ENCODE data around the gene GRIK5. TPM values are rescaled to one million over a fixed set of nuclear protein-coding genes. Genes with fewer than 3 reads are reported as not detected.

Gene GRIK5
- total RNA-seq, 2 experiments from 2014 or later, result 0.63 to 0.95 TPM

DNA sequence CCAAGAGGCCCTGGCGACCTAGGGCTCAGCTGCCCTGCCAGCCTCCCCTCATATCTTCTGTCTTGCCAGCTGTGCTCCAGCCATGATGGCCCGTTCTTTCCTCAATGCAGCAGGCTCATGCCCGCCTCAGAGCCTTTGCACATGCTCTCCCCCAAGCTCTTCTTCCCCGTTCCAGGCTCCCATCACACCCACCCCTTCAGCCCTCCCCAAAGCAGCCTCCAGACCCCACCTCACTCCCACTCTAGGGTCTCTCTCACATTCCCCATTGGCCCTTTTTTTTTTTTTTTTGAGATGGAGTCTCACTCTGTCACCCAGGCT, 46.1 kb downstream of the GRIK5 start:
- no peaks in the 10 kb centered on the region for H3K9me3 Mint-ChIP-seq
- ChIA-PET POLR2A (no interaction called here), CTCF (interaction anchor here (1.0 to 2.5 kb wide), 4 partner anchors 9 to 23 kb away, joined by 3 to 11 read pairs (median 4); no protein-coding TSS in a partner anchor)
- ATAC-seq (no peak), DNase-seq (no peak)
- H3K36me3 Mint-ChIP-seq (ENCODE audit: low read depth), result no peaks in the 10 kb centered on the region
- intact Hi-C loops (cut with micrococcal nuclease), result no loop called here
- H3K27me3 Mint-ChIP-seq, result peaks cover 4% of the 10 kb centered on the region
- H3K4me1 Mint-ChIP-seq (ENCODE audit: low read depth), result peaks cover 6% of the 10 kb centered on the region
- H3K4me3 Mint-ChIP-seq, result no peak overlapping the region
- TF ChIP-seq, protein P1, sequence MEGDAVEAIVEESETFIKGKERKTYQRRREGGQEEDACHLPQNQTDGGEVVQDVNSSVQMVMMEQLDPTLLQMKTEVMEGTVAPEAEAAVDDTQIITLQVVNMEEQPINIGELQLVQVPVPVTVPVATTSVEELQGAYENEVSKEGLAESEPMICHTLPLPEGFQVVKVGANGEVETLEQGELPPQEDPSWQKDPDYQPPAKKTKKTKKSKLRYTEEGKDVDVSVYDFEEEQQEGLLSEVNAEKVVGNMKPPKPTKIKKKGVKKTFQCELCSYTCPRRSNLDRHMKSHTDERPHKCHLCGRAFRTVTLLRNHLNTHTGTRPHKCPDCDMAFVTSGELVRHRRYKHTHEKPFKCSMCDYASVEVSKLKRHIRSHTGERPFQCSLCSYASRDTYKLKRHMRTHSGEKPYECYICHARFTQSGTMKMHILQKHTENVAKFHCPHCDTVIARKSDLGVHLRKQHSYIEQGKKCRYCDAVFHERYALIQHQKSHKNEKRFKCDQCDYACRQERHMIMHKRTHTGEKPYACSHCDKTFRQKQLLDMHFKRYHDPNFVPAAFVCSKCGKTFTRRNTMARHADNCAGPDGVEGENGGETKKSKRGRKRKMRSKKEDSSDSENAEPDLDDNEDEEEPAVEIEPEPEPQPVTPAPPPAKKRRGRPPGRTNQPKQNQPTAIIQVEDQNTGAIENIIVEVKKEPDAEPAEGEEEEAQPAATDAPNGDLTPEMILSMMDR (IDR thresholded peaks at IDR 0.05), result no peak
- no peak overlapping the region for H3K27ac Mint-ChIP-seq

GRCh38 chr19:42023121-42023942, 46.7 kb downstream of the GRIK5 start:
- ChIA-PET CTCF (interaction anchor here (1.0 to 2.5 kb wide), 4 partner anchors 9 to 23 kb away, joined by 3 to 11 read pairs (median 4); no protein-coding TSS in a partner anchor), POLR2A (no interaction called here)
- TF ChIP-seq, protein P1 (IDR thresholded peaks at IDR 0.05), result peak; percentile 45
- Mint-ChIP-seq H3K36me3 (ENCODE audit: low read depth) (no peaks in the 10 kb centered on the region), H3K9me3 (no peaks in the 10 kb centered on the region), H3K27ac (no peak overlapping the region), H3K4me1 (ENCODE audit: low read depth) (peaks cover 6% of the 10 kb centered on the region), H3K4me3 (no peak overlapping the region), H3K27me3 (peaks cover 4% of the 10 kb centered on the region)
- ATAC-seq (no peak), DNase-seq (peak; percentile 55)
- intact Hi-C loops (cut with micrococcal nuclease), result no loop called here

DNA sequence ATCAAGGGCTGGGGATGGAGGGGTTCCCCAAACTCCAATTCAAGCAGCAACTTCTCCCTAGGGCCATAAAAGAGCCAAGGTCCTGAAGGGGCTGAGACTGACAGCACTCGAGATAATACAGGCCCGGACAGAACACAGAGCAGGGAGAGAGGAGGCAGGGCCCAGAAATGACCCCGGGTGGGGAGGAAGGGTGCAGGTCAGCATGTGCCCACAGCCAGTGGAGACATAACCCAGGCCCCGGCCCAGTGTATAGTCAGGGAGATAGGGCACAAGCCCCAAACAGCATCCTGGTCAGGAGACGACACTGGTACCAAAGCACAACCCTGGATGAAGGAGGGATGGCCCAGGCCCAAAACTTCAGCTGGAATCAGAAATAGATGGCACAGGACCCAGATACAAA, 47.4 kb downstream of the GRIK5 start:
- POLR2A ChIA-PET, result no interaction called here
- Mint-ChIP-seq H3K27ac (no peak overlapping the region), H3K9me3 (no peaks in the 10 kb centered on the region), H3K4me3 (no peak overlapping the region), H3K36me3 (ENCODE audit: low read depth) (no peaks in the 10 kb centered on the region), H3K4me1 (ENCODE audit: low read depth) (peaks cover 6% of the 10 kb centered on the region), H3K27me3 (peaks cover 5% of the 10 kb centered on the region)
- DNase-seq, result no peak
- TF ChIP-seq, protein P1 (IDR thresholded peaks at IDR 0.05), result no peak
- CTCF ChIA-PET, result interaction anchor here (1.2 to 2.5 kb wide), 3 partner anchors 10 to 22 kb away, joined by 3 to 11 read pairs (median 4); no protein-coding TSS in a partner anchor
- intact Hi-C loops (cut with micrococcal nuclease), result no loop called here
- ATAC-seq, result no peak

- no peak overlapping the region for H3K27ac Mint-ChIP-seq
- no peaks in the 10 kb centered on the region for H3K36me3 Mint-ChIP-seq (ENCODE audit: low read depth)
- DNase-seq, result peak; percentile 5
- no peak for ATAC-seq
- peaks cover 6% of the 10 kb centered on the region for H3K4me1 Mint-ChIP-seq (ENCODE audit: low read depth)
- CTCF ChIA-PET, result interaction anchor here (1.1 kb wide), 1 partner anchor 14 kb away, joined by 4 read pairs; no protein-coding TSS in a partner anchor
- TF ChIP-seq, protein P1 (IDR thresholded peaks at IDR 0.05), result no peak
- H3K4me3 Mint-ChIP-seq, result no peak overlapping the region
- peaks cover 3% of the 10 kb centered on the region for H3K27me3 Mint-ChIP-seq
- H3K9me3 Mint-ChIP-seq, result no peaks in the 10 kb centered on the region
- POLR2A ChIA-PET, result no interaction called here
- intact Hi-C loops (cut with micrococcal nuclease), result no loop called here
Measured at GRCh38 chr19:42021185-42021584, 48.8 kb downstream of the GRIK5 start.

- H3K27ac Mint-ChIP-seq, result no peak overlapping the region
- TF ChIP-seq, protein P1 (IDR thresholded peaks at IDR 0.05), result no peak
- no peaks in the 10 kb centered on the region for H3K9me3 Mint-ChIP-seq
- H3K27me3 Mint-ChIP-seq, result peaks cover 2% of the 10 kb centered on the region
- CTCF ChIA-PET, result interaction anchor here (0.8 to 1.2 kb wide), 3 partner anchors 9 to 665 kb away, joined by 3 read pairs; no protein-coding TSS in a partner anchor
- peaks cover 6% of the 10 kb centered on the region for H3K4me1 Mint-ChIP-seq (ENCODE audit: low read depth)
- ATAC-seq, result peak; percentile 24
- no peak for DNase-seq
- H3K4me3 Mint-ChIP-seq, result no peak overlapping the region
- intact Hi-C loops (cut with micrococcal nuclease), result no loop called here
- H3K36me3 Mint-ChIP-seq (ENCODE audit: low read depth), result no peaks in the 10 kb centered on the region
- POLR2A ChIA-PET, result no interaction called here
Measured at GRCh38 chr19:42018503-42019193, 51.4 kb downstream of the GRIK5 start.
